H1 (cell line): ENCODE measurements around the gene CMPK2. TPM values are rescaled to one million over a fixed set of nuclear protein-coding genes. Genes with fewer than 3 reads are reported as not detected.

Experiments used
- RBBP5 ChIP-seq: IDR thresholded peaks from 2 replicates; pipeline ENCODE4 v1.7.1; 2012; ENCODE audit warnings: low read depth, mild to moderate bottlenecking, inconsistent platforms, low read length, moderate library complexity, borderline replicate concordance
- polyA plus RNA-seq, 7 experiments: library from polyadenylated mRNA; depleted of rRNA in 3 of 7; stranded (reverse) in 5 of 7; unstranded in 2 of 7; fragments of >200 nt in 5 of 7; fragments of 200-250 nt in 2 of 7; gene quantifications; 1 replicate in 5 of 7; 2 replicates in 1 of 7; 4 replicates in 1 of 7; pipeline versions ENCODE4 v1.2.1 to v1.2.3, GENCODE V29; 2011 to 2013; ENCODE audit warnings: missing spikeins in 2 of 7, mixed read lengths in 2 of 7
- total RNA-seq: library from RNA; stranded (reverse); fragmentation: NEBNext Ultra II Directional; extraction: Animal tissue kit (Norgen Biotek cat#: 25700); gene quantifications from 2 replicates; pipeline ENCODE4 v1.2.1, GENCODE V29; 2021

The CMPK2 gene
- total and polyA plus RNA-seq, 2 of the 8 experiments (the other 6 are each of a cell fraction or from before 2014, with no cell fraction given), result 0.28 to 0.53 TPM

GRCh38 chr2:6878549-6878948, 12.8 kb upstream of the CMPK2 start (continued):
- no peak for TF ChIP-seq RBBP5
